ENCODE data around the gene NDUFA12. TPM values are rescaled to one million over a fixed set of nuclear protein-coding genes. Genes with fewer than 3 reads are reported as not detected.
"Not testable (repeated sequence)": the region's sequence is repeated elsewhere in the genome, so short reads cannot be mapped to it uniquely, and the experiment has no call there.

The NDUFA12 gene
- total RNA-seq, 1 donor from 2014 or later, result 124 TPM

DNA sequence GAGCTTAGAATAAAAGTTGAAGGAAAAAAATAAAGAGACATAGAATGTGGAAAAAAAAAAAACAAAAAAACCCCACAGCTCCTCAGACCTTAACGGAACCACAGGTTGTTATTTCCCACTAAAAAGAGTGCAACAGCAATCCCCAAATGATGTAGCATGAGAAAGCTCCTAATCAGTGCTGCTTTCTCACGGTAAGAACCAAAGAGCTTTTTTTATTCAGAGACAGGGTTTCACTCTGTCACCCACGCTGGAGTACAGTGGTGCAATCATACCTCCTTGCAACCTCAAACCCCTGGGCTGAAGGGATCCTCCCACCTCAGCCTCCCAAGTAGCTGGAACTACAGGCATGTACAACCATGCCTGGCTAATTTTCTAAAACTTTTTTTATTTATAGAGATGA, 13.3 kb downstream of the NDUFA12 start:
- Mint-ChIP-seq H3K4me3 (no peak overlapping the region), H3K4me1 (no peaks in the 10 kb centered on the region), H3K27ac (ENCODE audit: unreplicated experiment) (no peak overlapping the region), H3K36me3 (ENCODE audit: low read depth) (peaks cover 10% of the 10 kb centered on the region), H3K27me3 (ENCODE audit: low read depth) (no peaks in the 10 kb centered on the region), H3K9me3 (no peaks in the 10 kb centered on the region)
- no peak for TF ChIP-seq CTCF (conservative IDR thresholded peaks at IDR 0.05)
- no peak for DNase-seq (ENCODE audit: low read depth, low spot score)

DNA sequence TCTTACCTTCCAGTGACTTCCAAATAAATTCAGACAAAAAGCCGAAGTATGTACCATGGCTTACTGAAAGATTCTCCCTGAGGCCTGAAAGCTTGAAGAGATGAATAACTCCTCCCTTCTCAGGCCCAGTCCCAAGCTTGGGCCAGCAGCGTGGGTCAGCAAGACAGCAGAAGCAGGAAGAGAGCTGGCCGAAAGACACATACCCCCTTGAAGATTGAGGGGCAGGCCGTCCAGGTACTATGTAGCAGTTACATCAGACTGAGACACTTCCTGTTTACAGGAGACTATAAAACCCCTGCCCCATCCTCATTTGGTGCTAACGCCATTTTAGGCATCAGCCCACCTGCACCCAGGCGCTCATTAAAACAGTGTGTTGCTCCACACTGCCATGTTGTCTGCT, 15.0 kb downstream of the NDUFA12 start:
- no peaks in the 10 kb centered on the region for H3K4me1 Mint-ChIP-seq

DNA sequence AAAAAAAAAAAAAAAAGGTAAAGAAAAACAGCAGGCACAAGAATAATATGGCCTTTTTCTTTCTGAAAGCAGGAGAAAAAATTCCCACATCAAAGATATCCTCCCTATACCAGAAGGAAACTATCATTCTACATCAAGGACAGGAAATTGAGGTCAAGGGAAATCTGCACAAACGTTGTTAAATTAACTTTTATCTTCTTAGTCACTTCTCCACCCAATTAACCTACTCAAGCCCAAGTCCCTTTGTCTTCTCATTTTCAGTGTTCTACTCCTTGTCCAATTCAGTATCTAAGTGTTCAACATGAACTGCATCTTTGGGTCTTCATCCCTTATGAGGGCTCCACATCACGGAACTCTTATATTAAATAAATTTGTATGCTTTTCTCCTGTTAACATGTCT, 15.7 kb downstream of the NDUFA12 start:
- Mint-ChIP-seq H3K4me3 (no peak overlapping the region), H3K36me3 (ENCODE audit: low read depth) (peaks cover 12% of the 10 kb centered on the region), H3K27ac (ENCODE audit: unreplicated experiment) (no peak overlapping the region), H3K27me3 (ENCODE audit: low read depth) (no peaks in the 10 kb centered on the region), H3K9me3 (no peaks in the 10 kb centered on the region), H3K4me1 (no peaks in the 10 kb centered on the region)
- TF ChIP-seq CTCF (conservative IDR thresholded peaks at IDR 0.05), result no peak
- no peak for DNase-seq (ENCODE audit: low read depth, low spot score)

More for the DNA sequence above, 15.0 kb downstream of the NDUFA12 start:
- H3K36me3 Mint-ChIP-seq (ENCODE audit: low read depth), result peaks cover 12% of the 10 kb centered on the region
- no peaks in the 10 kb centered on the region for H3K9me3 Mint-ChIP-seq
- DNase-seq (ENCODE audit: low read depth, low spot score), result no peak
- no peak overlapping the region for H3K4me3 Mint-ChIP-seq
- no peak for TF ChIP-seq CTCF (conservative IDR thresholded peaks at IDR 0.05)
- no peak overlapping the region for H3K27ac Mint-ChIP-seq (ENCODE audit: unreplicated experiment)
- no peaks in the 10 kb centered on the region for H3K27me3 Mint-ChIP-seq (ENCODE audit: low read depth)

DNA sequence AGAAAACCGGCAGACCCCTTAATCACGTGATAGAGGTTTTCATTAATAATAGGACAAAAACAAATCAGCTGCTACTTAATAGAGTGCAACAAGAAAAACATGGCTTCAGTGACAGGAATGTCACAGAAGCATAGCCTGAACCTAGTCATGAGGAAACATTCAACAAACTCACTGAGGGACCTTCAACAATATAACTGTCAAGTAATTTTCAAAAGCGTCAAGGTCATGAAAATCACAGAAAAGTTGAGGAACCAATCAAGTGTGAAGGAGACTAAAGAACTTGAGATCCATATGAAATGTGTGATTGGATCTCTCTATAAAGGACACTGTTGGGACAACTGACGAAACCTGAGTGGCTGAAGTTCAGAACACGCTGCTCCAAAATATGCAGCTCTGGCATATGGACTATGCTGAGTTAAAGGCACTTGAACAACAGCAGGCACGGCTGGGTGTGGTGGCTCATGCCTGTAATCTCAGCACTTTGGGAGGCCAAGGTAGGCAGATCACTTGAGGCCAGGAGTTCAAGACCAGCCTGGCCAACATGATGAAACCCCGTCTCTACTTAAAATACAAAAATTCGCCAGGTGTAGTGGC, 16.3 kb downstream of the NDUFA12 start:
- H3K36me3 Mint-ChIP-seq (ENCODE audit: low read depth), result peaks cover 9% of the 10 kb centered on the region
- TF ChIP-seq CTCF (conservative IDR thresholded peaks at IDR 0.05), result no peak
- no peak for DNase-seq (ENCODE audit: low read depth, low spot score)
- H3K27ac Mint-ChIP-seq (ENCODE audit: unreplicated experiment), result no peak overlapping the region
- no peaks in the 10 kb centered on the region for H3K27me3 Mint-ChIP-seq (ENCODE audit: low read depth)
- H3K4me3 Mint-ChIP-seq, result no peak overlapping the region
- no peaks in the 10 kb centered on the region for H3K9me3 Mint-ChIP-seq
- H3K4me1 Mint-ChIP-seq, result no peaks in the 10 kb centered on the region

- not testable (repeated sequence) for H3K27me3 Mint-ChIP-seq (ENCODE audit: low read depth); H3K27ac Mint-ChIP-seq (ENCODE audit: unreplicated experiment); H3K9me3 Mint-ChIP-seq; H3K36me3 Mint-ChIP-seq (ENCODE audit: low read depth); H3K4me1 Mint-ChIP-seq; H3K4me3 Mint-ChIP-seq; DNase-seq (ENCODE audit: low read depth, low spot score)
Observed at GRCh38 chr12:94985099-94985498, 18.4 kb downstream of the NDUFA12 start.

DNA sequence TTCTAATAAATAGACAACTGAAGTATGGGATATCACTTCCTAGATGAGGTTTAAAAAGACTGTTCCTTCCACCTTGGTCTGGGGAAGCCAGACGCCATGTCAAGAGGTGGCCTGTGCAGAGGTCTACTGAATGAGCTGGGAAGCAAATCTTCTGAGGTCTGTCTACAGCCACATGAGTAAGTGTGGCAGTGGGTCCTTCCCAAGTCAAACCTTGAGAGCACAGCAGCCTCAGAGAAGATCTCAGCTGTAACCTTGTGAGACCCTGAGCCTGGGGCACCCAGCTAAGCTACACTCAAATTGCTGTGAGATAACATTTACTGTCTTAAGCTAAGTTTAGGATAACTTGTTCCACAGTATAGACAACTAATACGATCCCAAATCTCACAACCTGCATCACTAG, 20.2 kb downstream of the NDUFA12 start:
- no peaks in the 10 kb centered on the region for H3K9me3 Mint-ChIP-seq
- H3K4me3 Mint-ChIP-seq, result no peak overlapping the region
- DNase-seq (ENCODE audit: low read depth, low spot score), result no peak
- TF ChIP-seq CTCF (conservative IDR thresholded peaks at IDR 0.05), result no peak
- no peaks in the 10 kb centered on the region for H3K4me1 Mint-ChIP-seq
- H3K27me3 Mint-ChIP-seq (ENCODE audit: low read depth), result no peaks in the 10 kb centered on the region
- no peak overlapping the region for H3K27ac Mint-ChIP-seq (ENCODE audit: unreplicated experiment)
- peaks cover 4% of the 10 kb centered on the region for H3K36me3 Mint-ChIP-seq (ENCODE audit: low read depth)
